Colonic mucosa (tissue), 4 donors: ENCODE data around the gene FAM110A. TPM values are rescaled to one million over a fixed set of nuclear protein-coding genes. Genes with fewer than 3 reads are reported as not detected.

Source experiments
- DNase-seq: peaks from one replicate; pipeline ENCODE4 v3.0.0-alpha.2; 2020
- H3K27ac ChIP-seq: fragments of 200-600 bp; one replicate; pipeline ENCODE4 v1.8.0; 2021
- H3K27me3 ChIP-seq: fragments of 200-600 bp; one replicate; pipeline ENCODE4 v1.8.0; 2021
- H3K36me3 ChIP-seq: fragments of 200-600 bp; one replicate; pipeline ENCODE4 v1.8.0; 2021
- H3K4me1 ChIP-seq: fragments of 200-600 bp; one replicate; pipeline ENCODE4 v1.8.0; 2021; ENCODE audit warnings: mild to moderate bottlenecking
- H3K4me3 ChIP-seq: fragments of 200-600 bp; one replicate; pipeline ENCODE4 v1.8.0; 2021
- H3K9ac ChIP-seq, 2 donors: one replicate each; pipeline ENCODE4 v1.7.0; 2013; ENCODE audit warnings: control low read depth in 2 of 2, low read depth in 2 of 2, low read length in 2 of 2
- H3K9me3 ChIP-seq: fragments of 200-600 bp; one replicate; pipeline ENCODE4 v1.8.0; 2021
- CTCF ChIP-seq: fragments of 200-600 bp; IDR thresholded peaks from one replicate; pipeline ENCODE4 v1.8.0; 2022; ENCODE audit warnings: antibody characterized with exemption, mild to moderate bottlenecking
- intact Hi-C: fragments of 100-400 bp; cut with DNase I; formaldehyde crosslinking; loops from one replicate; pipeline ENCODE4 v1.14.1; 2022
- total RNA-seq, 2 donors: library from RNA; stranded (reverse); fragmentation: NEBNext Ultra II Directional in 1 of 2; extraction: Animal tissue kit (Norgen Biotek cat#: 25700) in 1 of 2; gene quantifications; one replicate each; pipeline ENCODE4 v1.2.1, GENCODE V29; 2021
- donor health status: healthy.
- donor health status: DM: no; HTN: no; CAD: no.
- donor health status: DM: no; HTN: no; CAD: no.

Gene FAM110A
- total RNA-seq, 2 donors from 2014 or later, result 13.0 to 19.7 TPM

GRCh38 chr20:815914-816606 lies 17.5 kb upstream of the FAM110A start:
- TF ChIP-seq CTCF, result peak; percentile 99
- peak; percentile 49 for DNase-seq
- H3K27me3 ChIP-seq, result no peaks in the 10 kb centered on the region
- H3K9me3 ChIP-seq, result no peaks in the 10 kb centered on the region
- no peak overlapping the region for H3K27ac ChIP-seq
- intact Hi-C loops, result loop anchor here (1.0 to 5.0 kb wide), 3 partner anchors 140 to 396 kb away; no protein-coding TSS in a partner anchor
- H3K9ac ChIP-seq, result no peak overlapping the region
- no peaks in the 10 kb centered on the region for H3K4me1 ChIP-seq
- no peaks in the 10 kb centered on the region for H3K36me3 ChIP-seq
- H3K4me3 ChIP-seq, result no peak overlapping the region

GRCh38 chr20:818001-818664 lies 15.4 kb upstream of the FAM110A start:
- H3K9me3 ChIP-seq, result no peaks in the 10 kb centered on the region
- H3K9ac ChIP-seq, result peak overlapping the region in 1 of 2 donors; percentile 12
- TF ChIP-seq CTCF, result no peak
- intact Hi-C loops, result loop anchor here (5.0 kb wide), 2 partner anchors 289 to 394 kb away; no protein-coding TSS in a partner anchor
- no peaks in the 10 kb centered on the region for H3K36me3 ChIP-seq
- H3K27me3 ChIP-seq, result no peaks in the 10 kb centered on the region
- H3K4me3 ChIP-seq, result no peak overlapping the region
- no peaks in the 10 kb centered on the region for H3K4me1 ChIP-seq
- no peak overlapping the region for H3K27ac ChIP-seq
- DNase-seq, result no peak

GRCh38 chr20:819680-820322 lies 13.7 kb upstream of the FAM110A start:
- no peak for TF ChIP-seq CTCF
- no peaks in the 10 kb centered on the region for H3K9me3 ChIP-seq
- no peaks in the 10 kb centered on the region for H3K4me1 ChIP-seq
- no peaks in the 10 kb centered on the region for H3K27me3 ChIP-seq
- no peaks in the 10 kb centered on the region for H3K36me3 ChIP-seq
- no peak overlapping the region for H3K4me3 ChIP-seq
- DNase-seq, result no peak
- intact Hi-C loops, result loop anchor here (5.0 kb wide), 2 partner anchors 288 to 392 kb away; no protein-coding TSS in a partner anchor
- H3K27ac ChIP-seq, result no peak overlapping the region
- no peak overlapping the region for H3K9ac ChIP-seq

DNA sequence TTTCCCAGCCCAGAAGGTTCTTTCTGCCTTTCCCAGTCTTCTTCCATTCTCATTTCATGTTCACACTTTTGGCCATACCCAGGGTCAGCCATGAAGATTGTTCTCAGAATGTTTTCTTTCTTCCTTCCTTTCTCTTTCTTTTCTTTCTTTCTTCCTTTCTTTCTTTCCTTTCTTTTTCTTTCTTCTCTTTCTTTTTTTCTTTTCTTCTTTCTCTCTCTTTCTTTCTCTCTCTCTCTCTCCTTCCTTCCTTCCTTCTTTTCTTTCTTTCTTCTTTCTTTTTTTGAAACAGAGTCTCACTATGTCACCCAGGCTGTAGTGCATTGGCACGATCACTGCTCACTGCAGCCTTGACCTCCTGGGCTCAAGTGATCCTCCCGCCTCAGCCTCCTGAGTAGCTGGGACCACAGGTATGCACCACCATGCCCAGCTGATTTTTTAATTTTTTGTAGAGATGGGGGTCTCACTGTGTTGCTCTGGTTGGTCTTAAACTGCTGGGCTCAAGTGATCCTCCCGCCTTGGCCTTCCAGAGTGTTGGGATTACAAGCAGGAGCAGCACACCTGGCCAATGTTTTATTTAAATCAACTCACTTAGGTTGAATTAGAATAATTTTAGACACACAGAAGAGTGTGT lies 13.1 kb upstream of the FAM110A start:
- Histone ChIP-seq H3K9ac (no peak overlapping the region), H3K9me3 (no peaks in the 10 kb centered on the region), H3K4me3 (no peak overlapping the region), H3K27ac (no peak overlapping the region), H3K36me3 (no peaks in the 10 kb centered on the region), H3K4me1 (no peaks in the 10 kb centered on the region), H3K27me3 (no peaks in the 10 kb centered on the region)
- DNase-seq, result no peak
- no peak for TF ChIP-seq CTCF
- intact Hi-C loops, result no loop called here

DNA sequence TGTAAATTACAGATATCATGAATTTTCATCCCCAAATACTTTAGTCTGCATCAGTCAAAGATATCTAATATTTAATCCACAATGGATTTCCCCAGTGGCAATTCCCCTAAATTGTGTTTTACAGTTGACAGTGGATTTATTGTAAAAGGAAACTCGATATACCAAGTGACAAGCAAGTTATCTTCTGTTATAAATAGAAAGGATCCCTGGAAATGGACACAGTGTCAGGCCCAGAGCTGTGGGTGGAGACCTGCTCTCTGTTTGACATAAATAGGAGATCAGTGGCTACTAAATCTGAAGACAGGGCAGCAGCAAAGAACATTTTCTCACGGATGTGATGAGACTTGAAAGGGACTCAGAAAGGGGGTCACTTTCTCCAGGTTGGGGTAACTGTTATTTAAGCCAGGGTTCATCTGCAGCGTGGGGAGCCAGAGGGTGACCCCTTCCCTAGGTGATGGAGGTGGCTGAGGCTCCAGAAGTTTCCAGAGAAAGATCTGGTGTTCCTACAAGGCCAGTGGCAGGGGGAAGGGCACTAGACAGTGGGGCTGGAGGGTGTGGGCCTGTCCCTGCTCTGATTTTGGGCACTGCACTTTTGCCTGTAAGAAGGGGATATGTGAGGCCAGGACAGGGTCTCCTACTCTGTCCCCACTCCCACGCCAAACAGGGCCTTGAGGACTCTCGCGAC lies 12.3 kb upstream of the FAM110A start:
- H3K36me3 ChIP-seq, result no peaks in the 10 kb centered on the region
- H3K9me3 ChIP-seq, result no peaks in the 10 kb centered on the region
- no peaks in the 10 kb centered on the region for H3K4me1 ChIP-seq
- no peak for TF ChIP-seq CTCF
- no peak overlapping the region for H3K4me3 ChIP-seq
- intact Hi-C loops, result no loop called here
- no peaks in the 10 kb centered on the region for H3K27me3 ChIP-seq
- H3K27ac ChIP-seq, result no peak overlapping the region
- no peak for DNase-seq
- no peak overlapping the region for H3K9ac ChIP-seq
